IMR-90 (cell line): ENCODE measurements around the gene TFAP2A. TPM values are rescaled to one million over a fixed set of nuclear protein-coding genes. Genes with fewer than 3 reads are reported as not detected.

ENCODE experiments used
- ATAC-seq: fragments of 200-7000 bp; cut with Tn5 transposase; 2 replicates; pipeline ENCODE4 v1.9.1; 2020; ENCODE audit warnings: low read depth, mild to moderate bottlenecking, moderate library complexity
- BruUV-seq: library from RNA; stranded (reverse); fragments of 400-500 nt; replicated peaks from 2 replicates; lab custom pipeline; 2021; lab: Mats Ljungman, UMichigan
- CTCF ChIA-PET: fragments of 300-600 bp; formaldehyde crosslinking; extraction: SDS; loops from one replicate; lab custom pipeline; 2021; ENCODE audit warnings: antibody characterized with exemption; lab: Yijun Ruan, JAX
- POLR2A ChIA-PET: fragments of 300-600 bp; sonication (Branson Sonifier 250); formaldehyde crosslinking; loops from one replicate; lab custom pipeline; 2022; ENCODE audit warnings: antibody characterized with exemption; ENCODE audit not compliant: unreplicated experiment; lab: Charles Lee
- DNase-seq: peaks from one replicate; pipeline ENCODE4 v3.0.0; 2013
- H2AFZ ChIP-seq: replicated peaks from 2 replicates; pipeline ENCODE3; 2013; ENCODE audit warnings: low read length, mild to moderate bottlenecking; ENCODE audit not compliant: poor library complexity
- H2AK5ac ChIP-seq: 2 replicates; pipeline ENCODE4 v1.6.1; 2013; ENCODE audit warnings: low read depth, low read length, inconsistent platforms
- H2AK9ac ChIP-seq: replicated peaks from 2 replicates; pipeline ENCODE3; 2013; ENCODE audit warnings: mild to moderate bottlenecking, low read depth, low read length, moderate library complexity; ENCODE audit not compliant: poor library complexity
- H2BK120ac ChIP-seq: 2 replicates; pipeline ENCODE4 v1.6.1; 2013; ENCODE audit warnings: low read depth, low read length, inconsistent platforms
- H2BK15ac ChIP-seq: 3 replicates; pipeline ENCODE4 v1.6.1; 2013; ENCODE audit warnings: low read depth, low read length, inconsistent platforms
- H2BK20ac ChIP-seq: 2 replicates; pipeline ENCODE4 v1.6.1; 2013; ENCODE audit warnings: low read depth, mild to moderate bottlenecking, inconsistent platforms, low read length, moderate library complexity
- H2BK5ac ChIP-seq: 2 replicates; pipeline ENCODE4 v1.6.1; 2013; ENCODE audit warnings: mild to moderate bottlenecking, low read depth, low read length, inconsistent platforms; ENCODE audit not compliant: poor library complexity, severe bottlenecking
- H3K14ac ChIP-seq: replicated peaks from 2 replicates; pipeline ENCODE4 v1.6.1; 2013; ENCODE audit warnings: low read depth, low read length, inconsistent platforms
- H3K18ac ChIP-seq: 2 replicates; pipeline ENCODE4 v1.6.1; 2013; ENCODE audit warnings: low read depth, low read length, control low read depth
- H3K23ac ChIP-seq: 2 replicates; pipeline ENCODE4 v1.6.1; 2013; ENCODE audit warnings: low read depth, low read length, inconsistent platforms
- H3K27ac ChIP-seq: 2 replicates; pipeline ENCODE4 v1.5.1; 2013; ENCODE audit warnings: mild to moderate bottlenecking, control low read depth, low read length; ENCODE audit not compliant: insufficient read depth
- H3K27me3 ChIP-seq: 2 replicates; pipeline ENCODE4 v1.6.1; 2013; ENCODE audit warnings: low read length; ENCODE audit not compliant: control insufficient read depth, insufficient read depth
- H3K36me3 ChIP-seq: 2 replicates; pipeline ENCODE4 v1.6.1; 2013; ENCODE audit warnings: low read length, mixed read lengths; ENCODE audit not compliant: control insufficient read depth, insufficient read depth
- H3K4ac ChIP-seq: 2 replicates; pipeline ENCODE4 v1.6.1; 2013; ENCODE audit warnings: low read depth, low read length, inconsistent platforms
- H3K4me1 ChIP-seq: 2 replicates; pipeline ENCODE4 v1.6.1; 2013; ENCODE audit warnings: low read length, mixed read lengths; ENCODE audit not compliant: control insufficient read depth, insufficient read depth
- H3K4me2 ChIP-seq: 2 replicates; pipeline ENCODE4 v1.6.1; 2013; ENCODE audit warnings: low read depth, mild to moderate bottlenecking, control low read depth, low read length, moderate library complexity
- H3K4me3 ChIP-seq: 2 replicates; pipeline ENCODE4 v1.5.1; 2013; ENCODE audit warnings: low read depth, mild to moderate bottlenecking, control low read depth, low read length, moderate library complexity; ENCODE audit not compliant: insufficient read depth
- H3K56ac ChIP-seq: 2 replicates; pipeline ENCODE4 v1.6.1; 2013; ENCODE audit warnings: low read length, inconsistent platforms; ENCODE audit not compliant: insufficient read depth; ENCODE audit errors: extremely low read depth
- H3K79me1 ChIP-seq, 2 experiments: 2 replicates each; pipeline ENCODE4 v1.6.1; 2013; ENCODE audit warnings: low read length in 2 of 2, inconsistent platforms in 1 of 2, low read depth in 1 of 2
- H3K9ac ChIP-seq: 2 replicates; pipeline ENCODE4 v1.6.1; 2013; ENCODE audit warnings: low read depth, low read length, control low read depth
- H3K9me1 ChIP-seq: 2 replicates; pipeline ENCODE4 v1.6.1; 2013; ENCODE audit warnings: low read length, inconsistent platforms; ENCODE audit not compliant: insufficient read depth
- H3K9me3 ChIP-seq: 2 replicates; pipeline ENCODE4 v1.6.1; 2013; ENCODE audit warnings: low read length; ENCODE audit not compliant: control insufficient read depth, insufficient read depth
- H4K20me1 ChIP-seq: 2 replicates; pipeline ENCODE4 v1.6.1; 2013; ENCODE audit warnings: low read length, inconsistent platforms; ENCODE audit not compliant: insufficient read depth
- H4K5ac ChIP-seq: 2 replicates; pipeline ENCODE4 v1.6.1; 2013; ENCODE audit warnings: mild to moderate bottlenecking, low read depth, low read length, control low read depth
- H4K8ac ChIP-seq, 2 experiments: 2 replicates each; pipeline ENCODE4 v1.6.1; 2013; ENCODE audit warnings: low read depth in 2 of 2, low read length in 2 of 2, control low read depth in 1 of 2, inconsistent platforms in 1 of 2
- H4K91ac ChIP-seq: 2 replicates; pipeline ENCODE4 v1.6.1; 2013; ENCODE audit warnings: low read depth, low read length, inconsistent platforms; ENCODE audit not compliant: insufficient read depth
- BHLHE40 ChIP-seq: fragments of 150-350 bp; IDR thresholded peaks from 2 replicates; pipeline ENCODE4 v1.6.1; 2016; ENCODE audit warnings: mild to moderate bottlenecking, low read depth, low read length
- CEBPB ChIP-seq: IDR thresholded peaks from 2 replicates; pipeline ENCODE4 v1.6.1; 2012; ENCODE audit warnings: low read depth, low read length, improper control_type of control experiment
- CHD1 ChIP-seq: IDR thresholded peaks from 2 replicates; pipeline ENCODE4 v1.6.1; 2012; ENCODE audit warnings: low read depth, low read length, improper control_type of control experiment
- CTCF ChIP-seq: conservative IDR thresholded peaks from 2 replicates; pipeline ENCODE4 v1.5.1; 2012; ENCODE audit warnings: mild to moderate bottlenecking, low read depth, low read length, improper control_type of control experiment
- FOS ChIP-seq: fragments of 150-350 bp; IDR thresholded peaks from 2 replicates; pipeline ENCODE4 v1.6.1; 2016; ENCODE audit warnings: low read depth, low read length
- MAFK ChIP-seq: IDR thresholded peaks from 2 replicates; pipeline ENCODE4 v1.6.1; 2012; ENCODE audit warnings: low read depth, low read length, improper control_type of control experiment
- MAZ ChIP-seq: IDR thresholded peaks from 2 replicates; pipeline ENCODE4 v1.6.1; 2012; ENCODE audit warnings: low read depth, mild to moderate bottlenecking, low read length, improper control_type of control experiment, moderate library complexity, borderline replicate concordance
- MXI1 ChIP-seq: IDR thresholded peaks from 2 replicates; pipeline ENCODE4 v1.6.1; 2012; ENCODE audit warnings: low read depth, mild to moderate bottlenecking, low read length, moderate library complexity, borderline replicate concordance
- NFE2L2 ChIP-seq: fragments of 150-350 bp; IDR thresholded peaks from 2 replicates; pipeline ENCODE4 v1.6.1; 2016; ENCODE audit warnings: low read depth, mild to moderate bottlenecking, low read length
- POLR2A ChIP-seq: IDR thresholded peaks from 2 replicates; pipeline ENCODE4 v1.6.1; 2012; ENCODE audit warnings: mild to moderate bottlenecking, low read depth, low read length
- RAD21 ChIP-seq: IDR thresholded peaks from 2 replicates; pipeline ENCODE4 v1.6.1; 2012; ENCODE audit warnings: low read length, improper control_type of control experiment
- RCOR1 ChIP-seq: IDR thresholded peaks from 2 replicates; pipeline ENCODE4 v1.6.1; 2012; ENCODE audit warnings: mild to moderate bottlenecking, low read length, improper control_type of control experiment; ENCODE audit not compliant: insufficient replicate concordance
- RFX5 ChIP-seq: IDR thresholded peaks from 2 replicates; pipeline ENCODE4 v1.8.0; 2012; ENCODE audit warnings: low read depth, mild to moderate bottlenecking, low read length, moderate library complexity
- SMC3 ChIP-seq: fragments of 150-350 bp; IDR thresholded peaks from 2 replicates; pipeline ENCODE4 v1.6.1; 2016; ENCODE audit warnings: low read depth, mild to moderate bottlenecking, antibody characterized with exemption, low read length, moderate library complexity
- USF2 ChIP-seq: fragments of 150-350 bp; IDR thresholded peaks from 2 replicates; pipeline ENCODE4 v1.6.1; 2017; ENCODE audit warnings: mild to moderate bottlenecking, antibody characterized with exemption, low read length, low read depth
- WGBS, 2 experiments: methylation state at CpG; one replicate each; pipeline versions ENCODE4 v1.1.5 to v1.1.7; 2013; ENCODE audit warnings: missing lambda C conversion rate in 2 of 2; ENCODE audit not compliant: insufficient read length in 1 of 2; ENCODE audit errors: extremely low coverage in 2 of 2; 5-methylcytosine and 5-hydroxymethylcytosine counted together
- dilution Hi-C: fragments of 300-500 bp; cut with HindIII; formaldehyde crosslinking; loops from one replicate; pipeline ENCODE4 v1.14.3; 2018; ENCODE audit warnings: low sequenced_read_pairs; ENCODE audit not compliant: unreplicated experiment
- in situ Hi-C: fragments of 300-500 bp; cut with MboI; formaldehyde crosslinking; loops from 3 replicates; pipeline ENCODE4 v1.14.3; 2019; ENCODE audit warnings: low sequenced_read_pairs, inconsistent platforms, mixed read lengths
- intact Hi-C: fragments of 100-400 bp; cut with micrococcal nuclease; formaldehyde crosslinking; loops from 2 replicates; pipeline ENCODE4 v1.10.0; 2022
- polyA plus RNA-seq, 3 experiments: library from polyadenylated mRNA; depleted of rRNA; stranded (reverse); fragments of >200 nt; gene quantifications; 2 replicates each; pipeline ENCODE4 v1.2.3, GENCODE V29; 2012; ENCODE audit warnings: low replicate concordance in 1 of 3
- total RNA-seq: library from RNA; depleted of rRNA; stranded (reverse); fragments of >200 nt; gene quantifications from 2 replicates; pipeline ENCODE4 v1.2.3, GENCODE V29; 2012
- TF ChIP-seq, protein P1 (sequence below): fragments of 150-350 bp; IDR thresholded peaks from 2 replicates; pipeline ENCODE4 v1.6.1; 2016; ENCODE audit warnings: low read depth, mild to moderate bottlenecking, low read length, moderate library complexity, borderline replicate concordance

The TFAP2A gene
- total and polyA plus RNA-seq, 2 of the 4 experiments (the other 2 are of a cell fraction), result 0.72 to 7.1 TPM

- Histone ChIP-seq H2AK5ac (no peak overlapping the region), H2BK20ac (no peak overlapping the region), H3K4me2 (no peak overlapping the region), H4K8ac (no peak overlapping the region), H3K4ac (no peak overlapping the region), H2BK5ac (no peak overlapping the region), H3K36me3 (no peaks in the 10 kb centered on the region), H3K9me3 (peaks cover 4% of the 10 kb centered on the region; the same call in 1 of the 2 replicates), H3K23ac (no peak overlapping the region), H2AFZ (no peak overlapping the region), H4K5ac (no peak overlapping the region), H3K4me1 (no peaks in the 10 kb centered on the region), H3K4me3 (no peak overlapping the region), H3K56ac (no peak overlapping the region), H3K79me1 (no peaks in the 10 kb centered on the region), H3K27ac (no peak overlapping the region), H2BK15ac (no peak overlapping the region), H3K14ac (no peak overlapping the region), H3K18ac (no peak overlapping the region), H4K91ac (no peak overlapping the region), H2AK9ac (no peak overlapping the region), H3K9ac (no peak overlapping the region), H3K9me1 (no peaks in the 10 kb centered on the region), H2BK120ac (no peak overlapping the region), H3K27me3 (no peaks in the 10 kb centered on the region), H4K20me1 (no peaks in the 10 kb centered on the region)
- no TSS peak for BruUV-seq
- CTCF ChIA-PET, result no interaction called here
- TF ChIP-seq RFX5 (no peak), CEBPB (no peak), MAZ (no peak), MAFK (no peak), USF2 (no peak), POLR2A (no peak), BHLHE40 (no peak), FOS (no peak), SMC3 (no peak), NFE2L2 (no peak), CHD1 (no peak), RAD21 (no peak), MXI1 (no peak), CTCF (no peak), RCOR1 (no peak)
- TF ChIP-seq, protein P1, sequence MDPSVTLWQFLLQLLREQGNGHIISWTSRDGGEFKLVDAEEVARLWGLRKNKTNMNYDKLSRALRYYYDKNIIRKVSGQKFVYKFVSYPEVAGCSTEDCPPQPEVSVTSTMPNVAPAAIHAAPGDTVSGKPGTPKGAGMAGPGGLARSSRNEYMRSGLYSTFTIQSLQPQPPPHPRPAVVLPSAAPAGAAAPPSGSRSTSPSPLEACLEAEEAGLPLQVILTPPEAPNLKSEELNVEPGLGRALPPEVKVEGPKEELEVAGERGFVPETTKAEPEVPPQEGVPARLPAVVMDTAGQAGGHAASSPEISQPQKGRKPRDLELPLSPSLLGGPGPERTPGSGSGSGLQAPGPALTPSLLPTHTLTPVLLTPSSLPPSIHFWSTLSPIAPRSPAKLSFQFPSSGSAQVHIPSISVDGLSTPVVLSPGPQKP, result no peak
- dilution Hi-C loops (no loop called here), in situ Hi-C loops (no loop called here), intact Hi-C loops (no loop called here)
- POLR2A ChIA-PET, result no interaction called here
- DNase-seq (no peak), ATAC-seq (no peak)
- 43% methylated on average over 1 of the region's 1 CpG; no CpG with 5 or more reads in 1 of the 2 experiments for WGBS, 2 experiments
Measured at GRCh38 chr6:10359581-10359980, 55.3 kb downstream of the TFAP2A start.
